ENCODE data around the gene AZIN2. TPM values are rescaled to one million over a fixed set of nuclear protein-coding genes. Genes with fewer than 3 reads are reported as not detected.
"Not testable (repeated sequence)": the region's sequence is repeated elsewhere in the genome, so short reads cannot be mapped to it uniquely, and the experiment has no call there.

Gene AZIN2
- total RNA-seq, 1 donor from 2014 or later = 15.1 TPM

- Mint-ChIP-seq H3K27ac (no peak overlapping the region), H3K36me3 (peaks cover 3% of the 10 kb centered on the region), H3K27me3 (ENCODE audit: low read depth) (no peaks in the 10 kb centered on the region), H3K4me3 (no peak overlapping the region), H3K4me1 (peaks cover 16% of the 10 kb centered on the region), H3K9me3 (peaks cover 7% of the 10 kb centered on the region)
- no peak for DNase-seq (ENCODE audit: low spot score in 2 of 2, unreplicated experiment in 2 of 2)
- TF ChIP-seq, protein P1, sequence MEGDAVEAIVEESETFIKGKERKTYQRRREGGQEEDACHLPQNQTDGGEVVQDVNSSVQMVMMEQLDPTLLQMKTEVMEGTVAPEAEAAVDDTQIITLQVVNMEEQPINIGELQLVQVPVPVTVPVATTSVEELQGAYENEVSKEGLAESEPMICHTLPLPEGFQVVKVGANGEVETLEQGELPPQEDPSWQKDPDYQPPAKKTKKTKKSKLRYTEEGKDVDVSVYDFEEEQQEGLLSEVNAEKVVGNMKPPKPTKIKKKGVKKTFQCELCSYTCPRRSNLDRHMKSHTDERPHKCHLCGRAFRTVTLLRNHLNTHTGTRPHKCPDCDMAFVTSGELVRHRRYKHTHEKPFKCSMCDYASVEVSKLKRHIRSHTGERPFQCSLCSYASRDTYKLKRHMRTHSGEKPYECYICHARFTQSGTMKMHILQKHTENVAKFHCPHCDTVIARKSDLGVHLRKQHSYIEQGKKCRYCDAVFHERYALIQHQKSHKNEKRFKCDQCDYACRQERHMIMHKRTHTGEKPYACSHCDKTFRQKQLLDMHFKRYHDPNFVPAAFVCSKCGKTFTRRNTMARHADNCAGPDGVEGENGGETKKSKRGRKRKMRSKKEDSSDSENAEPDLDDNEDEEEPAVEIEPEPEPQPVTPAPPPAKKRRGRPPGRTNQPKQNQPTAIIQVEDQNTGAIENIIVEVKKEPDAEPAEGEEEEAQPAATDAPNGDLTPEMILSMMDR (IDR thresholded peaks at IDR 0.05; ENCODE audit: unreplicated experiment) = no peak
Measured at GRCh38 chr1:33045814-33046213, 35.1 kb upstream of the AZIN2 start.

DNA sequence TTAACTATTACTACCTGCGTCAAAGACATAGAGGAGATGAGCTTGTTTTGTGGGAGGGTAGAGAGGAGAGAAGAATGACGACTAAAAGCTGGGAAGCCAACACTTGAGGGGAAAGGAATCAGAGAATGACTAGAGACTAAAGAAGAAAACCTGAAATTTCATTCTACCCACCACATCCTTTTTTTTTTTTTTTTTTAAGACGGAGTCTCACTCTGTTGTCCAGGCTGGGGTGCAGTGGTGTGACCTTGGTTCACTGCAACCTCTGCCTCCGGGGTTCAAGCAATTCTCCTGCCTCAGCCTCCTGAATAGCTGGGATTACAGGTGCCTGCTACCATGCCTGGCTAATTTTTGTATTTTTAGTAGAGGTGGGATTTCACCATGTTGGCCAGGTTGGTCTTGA is 34.7 kb upstream of the AZIN2 start:
- not testable (repeated sequence) for H3K36me3 Mint-ChIP-seq; DNase-seq (ENCODE audit: low spot score in 2 of 2, unreplicated experiment in 2 of 2); H3K9me3 Mint-ChIP-seq; H3K27me3 Mint-ChIP-seq (ENCODE audit: low read depth); H3K4me3 Mint-ChIP-seq; H3K27ac Mint-ChIP-seq
- H3K4me1 Mint-ChIP-seq = peaks cover 16% of the 10 kb centered on the region

DNA sequence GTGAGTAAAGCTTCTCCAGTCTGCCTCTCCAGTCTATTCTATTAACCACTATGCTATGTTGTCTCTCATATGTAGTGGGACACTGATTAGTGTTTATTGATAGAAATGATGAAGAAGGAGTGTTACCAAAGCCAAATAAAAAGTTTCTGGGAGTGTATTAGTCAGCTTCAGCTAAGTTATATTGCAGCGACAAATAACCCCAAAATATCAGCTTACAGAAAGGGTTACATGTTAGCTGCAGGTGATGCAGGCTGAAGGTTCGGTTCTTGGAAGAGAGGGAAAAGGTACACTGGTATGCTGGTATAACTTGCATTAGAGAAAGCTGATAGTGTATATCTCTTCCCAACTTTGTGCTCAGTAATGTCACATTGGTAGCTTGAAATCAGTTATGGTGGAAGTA is 33.7 kb upstream of the AZIN2 start:
- peaks cover 3% of the 10 kb centered on the region for H3K36me3 Mint-ChIP-seq
- peaks cover 16% of the 10 kb centered on the region for H3K4me1 Mint-ChIP-seq
- TF ChIP-seq, protein P1 (IDR thresholded peaks at IDR 0.05; ENCODE audit: unreplicated experiment) = no peak
- no peaks in the 10 kb centered on the region for H3K27me3 Mint-ChIP-seq (ENCODE audit: low read depth)
- no peak overlapping the region for H3K27ac Mint-ChIP-seq
- H3K9me3 Mint-ChIP-seq = peaks cover 7% of the 10 kb centered on the region
- no peak for DNase-seq (ENCODE audit: low spot score in 2 of 2, unreplicated experiment in 2 of 2)
- H3K4me3 Mint-ChIP-seq = no peak overlapping the region

GRCh38 chr1:33047839-33048305 is 33.1 kb upstream of the AZIN2 start:
- no peak overlapping the region for H3K27ac Mint-ChIP-seq
- peaks cover 12% of the 10 kb centered on the region for H3K4me1 Mint-ChIP-seq
- TF ChIP-seq, protein P1 (IDR thresholded peaks at IDR 0.05; ENCODE audit: unreplicated experiment) = no peak
- peaks cover 7% of the 10 kb centered on the region for H3K9me3 Mint-ChIP-seq
- peaks cover 3% of the 10 kb centered on the region for H3K36me3 Mint-ChIP-seq
- no peak for DNase-seq (ENCODE audit: low spot score in 2 of 2, unreplicated experiment in 2 of 2)
- no peak overlapping the region for H3K4me3 Mint-ChIP-seq
- no peaks in the 10 kb centered on the region for H3K27me3 Mint-ChIP-seq (ENCODE audit: low read depth)

DNA sequence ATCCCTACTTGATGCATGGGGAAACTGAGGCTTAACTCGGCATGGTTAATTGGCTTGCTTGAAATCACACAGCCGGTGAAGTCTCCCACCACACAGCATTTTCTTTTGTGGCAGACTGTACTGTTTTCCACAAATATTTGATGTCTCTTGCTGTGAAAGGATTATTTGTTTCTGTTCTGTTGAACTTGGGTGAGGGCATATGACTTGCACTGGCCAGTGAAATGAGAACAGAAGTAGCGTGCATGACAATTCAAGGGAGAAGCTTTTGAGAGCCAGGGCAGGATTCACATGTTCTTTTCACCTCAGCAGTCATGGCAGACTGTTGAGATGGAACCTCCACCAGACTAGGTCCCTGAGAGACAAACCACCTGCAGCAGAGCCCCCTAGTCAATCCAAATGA is 32.5 kb upstream of the AZIN2 start:
- Mint-ChIP-seq H3K27me3 (ENCODE audit: low read depth) (no peaks in the 10 kb centered on the region), H3K4me1 (peaks cover 8% of the 10 kb centered on the region), H3K9me3 (peaks cover 7% of the 10 kb centered on the region), H3K36me3 (peaks cover 4% of the 10 kb centered on the region), H3K27ac (no peak overlapping the region), H3K4me3 (no peak overlapping the region)
- DNase-seq (ENCODE audit: low spot score in 2 of 2, unreplicated experiment in 2 of 2) = no peak
- TF ChIP-seq, protein P1 (IDR thresholded peaks at IDR 0.05; ENCODE audit: unreplicated experiment) = no peak

- no peaks in the 10 kb centered on the region for H3K4me1 Mint-ChIP-seq
Measured at GRCh38 chr1:33049371-33049770, 31.6 kb upstream of the AZIN2 start.

More at GRCh38 chr1:33049371-33049770, 31.6 kb upstream of the AZIN2 start:
- H3K4me3 Mint-ChIP-seq = no peak overlapping the region
- H3K27me3 Mint-ChIP-seq (ENCODE audit: low read depth) = no peaks in the 10 kb centered on the region
- peaks cover 7% of the 10 kb centered on the region for H3K9me3 Mint-ChIP-seq
- TF ChIP-seq, protein P1 (IDR thresholded peaks at IDR 0.05; ENCODE audit: unreplicated experiment) = no peak
- H3K27ac Mint-ChIP-seq = no peak overlapping the region
- no peak for DNase-seq (ENCODE audit: low spot score in 2 of 2, unreplicated experiment in 2 of 2)
- H3K36me3 Mint-ChIP-seq = peaks cover 4% of the 10 kb centered on the region
